GM12801 (cell line): ENCODE data around the gene TCF12.

Experiments used
- CTCF ChIP-seq: IDR thresholded peaks from one replicate; pipeline ENCODE4 v1.5.1; 2011; ENCODE audit warnings: control low read depth; ENCODE audit not compliant: insufficient read length; ENCODE audit errors: extremely low read depth

Gene TCF12

GRCh38 chr15:57169643-57170042 is 251.2 kb downstream of the TCF12 start:
- TF ChIP-seq CTCF = no peak

- TF ChIP-seq CTCF = no peak
Measured at GRCh38 chr15:57171426-57171825, 253.0 kb downstream of the TCF12 start.

- no peak for TF ChIP-seq CTCF
Measured at GRCh38 chr15:57172925-57173324, 254.5 kb downstream of the TCF12 start.

- no peak for TF ChIP-seq CTCF
Measured at GRCh38 chr15:57183041-57183440, 264.6 kb downstream of the TCF12 start.

GRCh38 chr15:57183614-57184344 is 265.3 kb downstream of the TCF12 start:
- no peak for TF ChIP-seq CTCF

- no peak for TF ChIP-seq CTCF
Measured at GRCh38 chr15:57184502-57184901, 266.1 kb downstream of the TCF12 start.

- TF ChIP-seq CTCF = no peak
Measured at GRCh38 chr15:57185507-57186074, 267.1 kb downstream of the TCF12 start.

GRCh38 chr15:57189466-57189865 is 271.0 kb downstream of the TCF12 start:
- TF ChIP-seq CTCF = no peak
